Stimulated activated CD8-positive, alpha-beta memory T cell treated with anti-CD3 and anti-CD28 coated beads, Interleukin-4, amount 100 ng/mL, for 24 hours (primary cell): Measurements from ENCODE around the gene ZNF732.
"Not testable (repeated sequence)": the region's sequence is repeated elsewhere in the genome, so short reads cannot be mapped to it uniquely, and the experiment has no call there.

Experiments used
- DNase-seq: peaks from one replicate; pipeline ENCODE4 v3.0.0-alpha.2; 2020; ENCODE audit warnings: low read depth

The ZNF732 gene

DNA sequence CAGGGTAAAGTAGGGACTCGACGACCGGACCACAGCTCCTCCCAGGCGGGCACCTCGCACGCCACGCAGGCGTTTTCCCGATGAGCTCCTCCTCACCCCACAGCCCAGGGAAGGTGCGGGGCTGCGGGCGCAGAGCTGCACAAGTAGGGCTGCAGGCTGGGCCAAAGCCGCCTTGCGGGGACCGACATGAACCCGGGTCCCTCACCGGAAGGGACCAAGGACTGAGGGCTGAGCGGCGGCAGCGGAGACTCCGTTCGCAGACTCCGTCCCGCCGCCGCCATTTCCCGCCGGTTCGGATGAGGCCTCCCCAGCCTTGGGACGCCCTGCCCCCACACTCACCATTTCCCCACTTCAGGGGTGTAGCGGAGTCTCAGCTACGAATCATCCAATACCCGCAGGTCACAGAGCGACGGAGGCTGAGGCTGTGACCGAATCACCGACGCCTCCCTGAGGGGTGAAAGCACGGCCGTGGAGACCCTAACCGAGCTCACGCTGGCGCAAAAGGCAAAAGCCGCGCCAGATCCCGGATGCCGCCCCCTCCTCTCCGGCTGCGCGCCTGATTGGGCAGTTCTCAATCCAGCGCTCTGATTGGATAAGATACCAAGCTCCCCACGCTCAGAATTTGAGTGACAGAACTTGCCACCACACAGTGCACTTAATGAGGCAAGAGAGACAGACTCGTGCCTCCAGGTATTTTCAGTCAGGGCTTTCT is at the start of gene ZNF732:
TSS of gene ZNF732 (minus strand) at position 506 of the 712 bp plus-strand sequence. CDS start at position 342, 164 bp downstream.
- no peak for DNase-seq

DNA sequence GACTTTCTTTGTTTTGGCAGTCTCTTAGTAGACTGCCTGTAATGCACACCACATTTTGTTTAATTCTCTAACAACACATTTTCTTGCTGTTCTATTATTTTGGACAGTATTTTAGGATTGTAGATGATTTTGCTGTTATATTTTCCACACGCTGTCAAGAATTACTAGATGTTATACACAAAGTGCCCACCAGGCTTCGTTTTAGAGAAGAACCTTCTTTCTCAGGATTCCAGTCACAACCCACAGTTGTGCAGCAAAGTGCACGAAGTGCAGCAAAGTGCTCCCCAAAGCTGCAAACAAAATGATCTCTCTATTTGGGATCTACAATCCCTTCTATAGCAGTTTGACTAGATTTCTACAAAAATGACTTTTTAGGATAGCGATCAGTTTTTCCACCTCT is 34.7 kb upstream of the ZNF732 start:
- no peak for DNase-seq

DNA sequence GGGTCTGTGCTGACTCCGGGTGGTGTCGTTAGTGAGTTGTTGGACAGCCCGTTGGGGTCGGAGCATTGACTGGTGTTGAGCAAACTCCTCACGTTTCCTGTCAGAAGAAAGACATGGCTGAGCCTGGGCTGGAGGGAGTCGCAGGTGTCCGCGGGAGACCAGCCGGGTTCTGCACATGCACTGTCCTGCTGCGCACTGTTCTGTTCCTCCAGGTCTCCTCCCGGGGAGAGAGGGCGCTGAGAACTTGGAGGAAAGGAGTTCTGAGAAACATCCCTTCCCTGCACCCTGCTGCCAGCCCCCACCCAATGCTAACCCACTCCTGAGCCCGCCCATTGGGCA is 33.5 kb upstream of the ZNF732 start:
- no peak for DNase-seq

DNA sequence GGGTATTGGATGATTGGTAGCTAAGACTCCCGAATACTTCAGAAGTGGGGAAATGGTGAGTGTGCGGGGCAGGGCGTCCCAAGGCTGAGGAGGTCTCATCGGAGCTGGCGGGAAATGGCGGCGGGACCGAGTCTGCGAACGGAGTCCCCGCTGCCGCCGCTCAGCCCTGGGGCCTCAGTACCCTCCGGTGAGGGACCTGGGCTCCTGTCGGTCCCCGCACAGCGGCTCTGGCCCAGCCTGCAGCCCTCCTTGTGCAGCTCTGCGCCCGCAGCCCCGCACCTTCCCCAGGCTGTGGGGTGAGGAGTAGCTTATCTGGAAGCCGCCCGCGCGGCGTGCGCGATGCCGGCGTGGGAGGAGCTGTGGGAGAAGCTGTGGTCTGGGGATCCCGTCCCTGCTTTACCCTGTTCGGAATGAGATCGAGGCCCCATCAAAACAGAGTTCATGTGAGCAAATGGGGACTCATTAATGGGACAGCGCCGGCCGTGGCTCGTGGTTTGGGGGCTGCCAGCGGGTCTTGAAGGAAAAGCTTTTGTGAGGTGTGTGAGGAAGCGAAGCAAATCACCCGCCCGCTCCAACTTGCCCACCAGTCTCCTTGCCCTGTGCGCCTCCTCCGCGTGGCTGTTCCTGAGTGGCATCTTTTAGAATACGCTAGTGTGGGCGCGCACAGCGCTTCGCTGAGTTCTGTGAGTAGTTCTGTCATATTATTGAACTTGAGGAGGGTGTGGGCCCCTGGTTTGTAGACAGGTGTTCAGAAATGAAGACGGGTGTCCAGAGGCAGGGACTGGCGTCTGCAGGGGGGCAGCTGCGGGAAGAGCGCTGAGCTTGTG is 32.9 kb upstream of the ZNF732 start:
- peak; percentile 53 for DNase-seq

DNA sequence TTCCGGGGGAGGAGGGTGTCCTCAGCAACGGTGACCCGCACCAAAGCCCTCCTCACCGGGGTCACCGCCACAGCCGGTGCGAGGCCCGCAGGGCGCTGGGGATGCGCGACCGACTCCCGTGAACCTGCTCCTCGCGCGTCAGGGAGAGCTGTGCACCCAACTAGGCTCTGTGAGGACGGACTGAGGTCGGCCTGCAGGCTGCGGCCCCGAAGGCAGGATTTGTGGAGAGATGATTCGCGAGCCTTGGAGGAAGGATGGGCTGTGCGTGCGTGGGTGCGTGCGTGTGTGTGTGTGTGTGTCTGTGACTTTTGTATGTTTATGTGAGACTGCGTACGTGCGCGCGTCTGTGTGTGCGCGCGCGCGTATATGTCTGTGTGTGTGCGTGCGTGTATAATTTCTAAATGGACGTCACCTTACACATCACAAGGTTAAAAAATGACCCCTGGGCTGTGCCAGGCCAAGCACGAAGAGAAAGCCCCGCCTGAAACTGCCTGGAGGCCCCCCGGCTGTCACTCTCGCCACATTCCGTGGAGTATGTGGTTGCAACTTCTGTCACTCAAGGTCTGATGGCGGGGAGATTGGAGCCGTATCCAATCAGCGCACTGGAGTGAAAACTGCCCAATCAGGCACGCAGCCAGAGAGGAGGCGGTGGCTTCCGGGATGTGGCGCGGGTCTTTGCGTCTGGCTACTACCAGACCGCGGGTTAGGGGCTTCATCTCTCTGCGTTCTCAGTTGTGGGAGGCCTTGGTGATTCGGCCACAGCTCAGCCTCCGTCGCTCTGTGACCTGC is 32.1 kb upstream of the ZNF732 start, which contains the start of gene ZNF141:
TSS of gene ZNF141 (plus strand) at position 672 of the 789 bp plus-strand sequence. CDS start 170 bp downstream, outside the sequence.
- DNase-seq = peak; percentile 86

DNA sequence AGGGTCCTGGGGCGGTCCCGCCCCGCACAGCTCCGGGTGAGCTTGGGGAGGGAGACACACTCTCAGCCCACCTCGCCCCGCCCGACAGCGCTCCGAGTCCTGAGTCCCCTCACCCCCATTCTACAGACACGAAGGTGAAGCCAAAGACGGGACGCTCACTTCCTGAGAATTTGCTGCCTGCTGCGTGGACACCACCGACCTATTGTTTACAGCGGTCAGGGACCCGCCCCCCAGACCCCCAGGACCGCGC is 31.5 kb upstream of the ZNF732 start:
- DNase-seq = no peak

DNA sequence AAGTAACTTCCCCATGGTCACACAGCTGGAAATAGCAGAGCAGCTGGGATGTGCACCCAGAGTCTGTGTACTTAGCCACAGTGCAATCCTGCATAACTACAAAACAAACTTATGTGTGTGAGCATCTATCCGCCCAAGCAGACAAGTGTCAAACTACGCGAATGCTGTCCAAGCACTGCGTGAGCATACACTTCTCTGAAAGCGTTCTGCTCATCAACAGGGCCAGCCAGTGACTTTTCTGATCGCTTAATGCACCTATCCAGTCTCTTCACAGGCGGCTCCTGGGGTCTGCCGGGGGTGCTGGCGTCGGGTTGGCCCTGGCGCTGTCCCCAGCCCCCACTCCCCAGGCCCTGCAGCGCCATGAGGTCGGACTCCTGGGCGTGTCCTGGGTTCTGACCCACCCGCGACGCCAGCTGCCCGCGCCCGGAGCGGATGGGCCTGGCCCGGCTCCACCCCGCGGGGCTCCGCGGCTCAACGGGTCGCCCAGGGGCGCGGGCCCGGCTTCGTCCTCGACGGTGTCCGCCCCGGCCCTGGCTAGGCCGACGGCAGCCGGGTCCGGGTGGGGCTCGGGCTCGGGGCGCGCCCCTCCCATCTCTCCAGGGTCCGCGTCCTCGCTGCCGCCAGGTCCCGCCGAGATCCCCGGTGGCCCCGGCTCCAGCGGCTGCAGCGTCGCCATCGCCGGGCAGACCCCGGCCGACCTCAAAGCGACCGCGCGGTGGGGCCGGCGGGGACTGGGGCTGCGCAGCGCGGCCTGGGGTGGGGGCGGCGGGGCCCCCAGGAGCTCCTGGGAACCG is 31.0 kb upstream of the ZNF732 start:
- no peak for DNase-seq

DNA sequence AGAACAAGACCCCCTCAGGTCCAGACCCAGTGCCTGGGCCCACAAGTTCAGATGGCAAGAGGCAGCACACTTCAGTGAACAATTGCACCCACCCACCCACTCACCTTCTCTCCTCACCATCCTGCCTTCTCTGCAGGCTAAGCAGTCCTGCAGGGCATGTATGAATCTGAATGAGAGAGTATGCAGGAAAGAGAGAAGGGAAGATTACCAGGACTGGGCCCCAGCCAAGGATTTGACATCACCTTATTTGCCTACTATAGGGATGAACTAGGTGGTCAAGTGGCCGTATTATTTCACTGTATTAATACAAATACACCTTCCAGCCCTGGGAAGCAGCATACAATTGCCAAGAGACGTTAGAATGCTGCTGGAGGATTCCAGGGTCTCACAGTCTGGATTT is 30.2 kb upstream of the ZNF732 start:
- no peak for DNase-seq

DNA sequence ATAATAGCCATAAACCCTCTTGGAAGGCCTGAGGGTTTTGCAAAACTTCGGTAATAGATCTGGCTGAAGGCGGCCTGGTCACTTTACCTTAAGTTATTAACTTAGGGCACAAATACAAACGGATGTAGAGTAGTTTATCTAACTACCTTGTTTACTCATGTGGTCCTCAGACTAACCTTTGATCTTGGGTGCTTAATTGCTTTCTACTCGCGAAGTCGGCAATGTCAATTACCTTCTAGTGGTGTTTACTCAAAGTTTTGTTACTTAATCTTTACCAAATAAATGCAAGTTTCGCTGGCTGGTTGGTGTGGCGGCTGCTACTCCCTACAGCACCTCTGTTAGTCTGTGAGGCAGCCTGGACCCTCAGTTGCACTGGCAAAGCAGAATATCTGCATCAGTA is 23.5 kb upstream of the ZNF732 start:
- DNase-seq = no peak

DNA sequence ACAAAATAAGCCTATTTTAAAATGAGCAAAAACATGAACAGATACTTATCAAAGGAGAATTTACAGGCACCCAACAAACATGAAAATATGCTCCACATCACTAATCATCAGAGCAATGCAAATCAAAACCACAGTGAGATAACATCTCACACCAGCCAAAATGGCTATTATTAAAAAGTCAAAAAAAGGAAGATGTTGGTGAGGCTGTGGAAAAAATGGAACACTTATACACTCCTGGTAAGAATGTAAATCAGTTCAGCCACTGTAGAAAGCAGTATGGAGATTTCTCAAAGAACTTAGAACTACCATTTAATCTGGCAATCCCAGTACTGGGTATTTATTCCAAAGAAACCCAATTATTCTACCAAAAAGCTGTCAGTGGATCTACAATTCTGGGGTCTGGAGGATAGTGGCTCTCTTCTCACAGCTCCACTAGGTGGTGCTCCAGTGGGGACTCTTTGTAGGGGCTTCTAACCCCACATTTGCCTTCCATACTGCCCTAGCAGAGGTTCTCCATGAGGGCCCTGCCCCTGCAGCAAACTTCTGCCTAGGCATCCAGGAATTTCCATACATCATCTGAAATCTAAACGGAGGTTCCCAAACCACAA is 9.1 kb upstream of the ZNF732 start:
- no peak for DNase-seq

DNA sequence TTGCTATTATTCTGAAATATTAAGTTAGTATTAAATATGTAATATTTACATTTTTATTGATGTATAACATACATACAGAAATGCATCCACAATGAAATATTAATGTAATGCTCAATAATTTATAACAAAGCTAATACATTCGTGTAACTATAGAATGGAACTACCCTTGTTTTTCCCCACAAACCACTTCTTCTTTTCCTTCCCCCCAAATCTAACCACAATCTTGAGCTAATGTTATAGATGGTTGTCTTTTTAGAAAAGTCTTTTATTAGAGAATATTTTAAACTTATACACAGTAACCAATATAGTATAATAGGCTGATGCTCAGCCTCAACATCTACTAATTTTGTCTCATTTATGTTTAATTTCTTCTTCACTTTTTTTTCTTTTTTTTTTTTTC is 4.5 kb upstream of the ZNF732 start:
- DNase-seq = no peak

DNA sequence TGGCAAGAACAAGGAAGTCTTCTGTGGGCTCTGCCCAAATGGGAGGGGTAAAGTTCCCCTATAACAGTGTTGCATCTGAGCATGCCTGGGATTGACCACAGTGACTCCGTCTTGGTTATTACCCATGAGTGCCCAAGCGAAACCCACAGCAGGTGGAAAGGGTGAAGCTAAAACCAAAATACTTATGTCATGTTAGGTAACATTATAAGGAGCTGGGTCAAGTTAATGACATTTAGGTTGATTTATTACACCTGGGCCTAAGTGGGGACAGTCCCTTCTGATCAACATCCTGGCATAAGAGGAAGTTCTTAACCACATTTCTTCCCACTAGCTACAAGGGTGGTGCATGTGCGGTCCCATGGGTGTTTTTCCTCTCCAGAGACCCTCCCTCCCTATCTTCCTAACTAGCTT is 1.3 kb upstream of the ZNF732 start:
- DNase-seq = no peak

DNA sequence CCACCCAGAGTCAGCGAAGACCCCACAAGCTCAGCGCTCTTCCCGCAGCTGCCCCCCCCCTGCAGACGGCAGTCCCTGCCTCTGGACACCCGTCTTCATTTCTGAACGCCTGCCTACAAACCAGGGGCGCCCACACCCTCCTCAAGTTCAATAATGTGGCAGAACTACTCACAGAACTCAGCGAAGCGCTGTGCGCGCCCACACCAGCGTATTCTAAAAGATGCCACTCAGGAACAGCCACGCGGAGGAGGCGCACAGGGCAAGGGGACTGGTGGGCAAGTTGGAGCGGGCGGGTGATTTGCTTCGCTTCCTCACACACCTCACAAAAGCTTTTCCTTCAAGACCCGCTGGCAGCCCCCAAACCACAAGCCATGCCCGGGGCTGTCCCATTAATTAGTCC is 758 bp downstream of the ZNF732 start:
- DNase-seq = not testable (repeated sequence)

DNA sequence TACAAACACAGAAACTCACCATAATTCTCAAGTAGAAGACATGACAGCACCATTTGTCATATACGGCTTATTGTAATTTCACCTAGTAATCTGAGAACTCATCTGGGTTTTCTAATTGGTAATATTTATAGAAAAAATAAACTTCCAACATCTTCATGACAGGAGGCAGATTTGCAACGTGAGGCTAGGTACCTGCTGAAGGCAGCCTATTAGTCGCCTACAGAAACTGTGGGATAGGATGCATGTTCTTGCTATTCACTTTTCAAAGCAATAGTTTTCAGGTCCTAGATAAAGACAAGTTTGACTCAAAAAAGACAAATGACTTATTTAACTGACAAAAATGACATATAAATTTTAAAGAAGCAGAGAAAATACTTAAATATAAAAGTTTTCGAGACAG is 2.9 kb downstream of the ZNF732 start:
- DNase-seq = no peak

DNA sequence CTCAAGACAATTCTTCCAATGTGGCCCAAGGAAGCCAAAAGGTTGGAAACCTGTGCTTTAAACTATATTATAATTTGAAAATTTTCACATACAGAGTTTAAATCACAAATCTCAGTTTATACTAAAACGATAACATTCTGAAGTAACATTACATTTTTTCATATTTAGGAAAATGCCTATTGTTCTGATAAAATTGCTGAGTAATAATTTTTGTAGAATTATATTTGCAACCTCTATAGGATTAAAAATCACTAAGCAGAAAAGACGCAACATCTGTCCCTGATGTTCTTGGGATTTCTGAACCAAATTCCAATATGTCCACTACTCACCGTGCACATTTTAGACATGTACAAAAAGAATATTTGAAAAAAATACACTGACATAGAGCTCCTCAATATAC is 10.5 kb downstream of the ZNF732 start:
- DNase-seq = no peak

DNA sequence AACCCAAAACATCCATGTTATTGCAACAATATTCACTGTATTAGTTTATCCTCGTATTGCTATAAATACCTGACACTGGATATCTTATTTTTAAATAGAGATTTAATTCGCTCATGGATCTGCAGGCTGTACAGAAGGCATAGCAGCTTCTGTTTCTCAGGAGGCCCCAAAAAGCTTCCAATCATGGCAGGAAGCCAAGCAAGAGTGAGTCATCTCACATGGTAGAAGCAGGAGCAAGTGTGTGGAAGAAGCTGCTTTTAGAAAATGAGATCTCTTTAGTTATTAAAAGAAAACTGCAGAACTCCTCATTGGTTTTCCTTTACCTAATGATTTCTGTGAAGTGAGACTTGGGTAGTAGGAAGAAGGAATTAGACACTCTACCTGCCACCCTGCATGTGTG is 16.4 kb downstream of the ZNF732 start:
- no peak for DNase-seq

DNA sequence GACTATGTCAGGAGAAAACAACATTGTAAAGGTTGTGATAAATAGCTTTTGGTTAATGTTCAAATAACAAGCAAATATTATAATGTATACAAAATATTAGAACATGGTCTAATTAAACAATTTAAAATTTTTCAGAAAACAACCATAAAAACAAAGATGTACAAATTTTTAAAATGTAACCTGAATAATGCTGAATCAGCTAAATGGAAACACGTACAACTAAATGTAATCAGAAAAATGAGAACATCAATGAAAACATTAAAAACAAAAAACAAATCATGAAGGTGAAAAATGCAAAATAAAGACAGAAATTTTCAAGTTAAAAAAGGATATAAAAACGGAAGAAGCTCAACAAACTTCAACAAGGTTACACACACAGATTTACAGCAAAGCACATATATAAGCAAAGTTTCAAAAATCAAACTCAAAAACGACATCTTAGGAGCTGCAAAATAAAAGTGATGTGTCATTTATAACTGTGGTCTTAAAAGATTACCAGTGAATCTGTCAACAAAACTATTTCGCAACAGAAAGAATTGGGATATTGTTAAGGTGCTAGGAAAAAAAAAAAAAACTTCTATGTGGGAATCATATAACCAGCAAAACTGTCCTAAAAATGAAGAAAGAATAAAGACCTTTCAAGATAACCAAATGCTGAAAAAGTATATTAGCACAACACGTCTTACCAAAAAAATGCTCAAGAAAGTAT is 31.8 kb downstream of the ZNF732 start:
- DNase-seq = no peak

DNA sequence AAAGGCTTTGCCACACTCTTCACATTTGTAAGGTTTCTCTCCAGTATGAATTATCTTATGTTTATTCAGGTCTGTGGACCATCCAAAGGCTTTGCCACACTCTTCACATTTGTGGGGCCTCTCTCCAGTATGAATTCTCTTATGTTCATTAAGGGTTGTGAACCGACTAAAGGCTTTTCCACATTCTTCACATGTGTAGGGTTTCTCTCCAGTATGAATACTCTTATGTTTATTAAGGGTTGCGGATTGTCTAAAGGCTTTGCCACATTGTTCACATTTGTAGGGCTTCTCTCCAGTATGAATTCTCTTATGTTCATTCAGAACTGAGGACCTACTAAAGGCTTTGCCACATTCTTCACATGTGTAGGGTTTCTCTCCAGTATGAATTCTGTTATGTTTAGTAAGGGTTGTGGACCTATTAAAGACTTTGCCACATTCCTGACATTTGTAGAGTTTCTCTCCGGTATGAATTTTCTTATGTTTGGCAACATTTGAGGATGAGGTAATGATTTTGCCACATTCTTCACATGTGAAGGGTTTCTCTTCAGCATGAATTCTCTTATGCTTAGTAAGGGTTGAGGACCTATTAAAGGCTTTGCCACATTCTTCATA is 33.7 kb downstream of the ZNF732 start:
- DNase-seq = no peak

DNA sequence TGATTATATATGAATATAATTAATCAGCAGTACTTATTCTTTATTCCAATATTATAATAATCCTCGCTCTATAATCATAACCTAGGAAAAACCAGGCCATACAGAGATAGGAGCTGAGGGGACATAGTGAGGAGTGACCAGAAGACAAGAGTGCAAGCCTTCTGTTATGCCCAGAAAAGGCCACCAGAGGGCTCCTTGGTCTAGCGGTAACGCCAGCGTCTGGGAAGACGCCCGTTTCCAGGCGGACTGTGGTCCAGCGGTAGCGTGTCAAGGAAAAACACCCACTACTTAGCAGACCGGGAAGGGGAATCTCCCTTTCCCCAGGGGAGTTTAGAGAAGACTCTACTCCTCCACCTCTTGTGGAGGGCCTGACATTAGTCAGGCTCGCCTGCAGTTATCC is 46.0 kb downstream of the ZNF732 start:
- DNase-seq = not testable (repeated sequence)

DNA sequence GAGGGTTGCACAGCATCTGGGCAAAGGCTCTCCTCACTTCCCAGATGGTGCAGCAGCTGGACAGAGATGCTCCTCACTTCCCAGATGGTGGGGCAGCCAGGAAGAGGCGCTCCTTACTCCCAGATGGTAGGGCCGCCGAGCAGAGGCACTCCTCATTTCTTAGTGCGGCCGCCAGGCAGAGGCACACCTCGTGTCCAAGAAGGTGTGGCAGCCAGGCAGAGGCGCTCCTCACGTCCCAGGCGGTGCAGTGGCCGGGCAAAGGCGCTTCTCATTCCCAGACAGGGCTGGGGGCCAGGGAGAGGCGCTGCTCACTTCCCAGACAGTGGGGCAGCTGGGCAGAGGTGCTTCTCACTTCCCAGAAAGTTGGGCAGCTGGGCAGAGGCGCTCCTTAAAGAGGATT is 48.8 kb downstream of the ZNF732 start:
- DNase-seq = no peak
